Activated gamma-delta T cell treated with Interleukin-2 at 50 U/mL for 16 hours (primary cell): ENCODE results near the gene DDX31.
A peak's percentile ranks its signal among the peaks of the same experiment; 100 is the strongest.
"Not testable (repeated sequence)": the region's sequence is repeated elsewhere in the genome, so short reads cannot be mapped to it uniquely, and the experiment has no call there.

Source experiments
- DNase-seq: peaks from one replicate; pipeline ENCODE4 v3.0.0-alpha.2; 2020

The DDX31 gene

DNA sequence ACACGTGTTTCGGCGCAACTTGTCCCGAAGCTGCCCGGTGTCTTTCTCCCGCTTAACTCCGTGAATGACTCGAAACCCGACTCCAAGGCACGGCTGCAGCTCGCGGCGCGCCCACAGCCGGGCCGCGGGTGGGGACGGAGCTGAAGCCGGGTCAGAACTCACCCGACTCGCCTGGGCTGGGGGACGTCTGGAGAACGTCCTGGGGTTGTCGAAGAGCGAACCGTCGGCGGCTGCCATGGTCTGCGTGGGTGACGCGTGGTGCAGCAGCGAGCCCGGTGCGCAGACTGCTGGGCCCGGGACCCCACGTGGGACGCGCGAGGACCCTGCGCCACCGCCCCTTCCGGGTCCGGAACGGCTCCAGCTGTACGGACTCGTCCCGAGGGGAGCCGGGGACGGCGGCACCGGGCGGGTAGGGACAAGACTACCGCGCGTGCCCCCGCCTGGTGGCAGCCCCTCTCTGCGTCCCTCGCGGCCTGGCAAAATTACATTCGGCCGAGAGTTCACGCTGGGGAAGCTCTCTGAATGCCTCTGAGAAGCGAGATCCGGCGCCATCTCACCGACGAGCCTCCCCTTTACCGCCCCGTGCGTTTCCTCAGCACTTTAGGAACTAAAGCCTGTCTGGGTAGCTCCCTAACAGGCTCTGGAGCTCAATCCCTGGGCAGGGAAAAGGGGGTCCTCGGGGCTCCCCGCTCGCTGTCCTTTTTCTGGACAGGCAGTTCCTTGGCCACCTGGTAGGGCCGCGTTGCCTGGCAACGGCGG is at the start of gene DDX31:
DDX31 (minus strand) TSS at position 286 of the 759 bp plus-strand sequence; CDS start at position 237, 49 bp downstream.
- peak; percentile 84 for DNase-seq

DNA sequence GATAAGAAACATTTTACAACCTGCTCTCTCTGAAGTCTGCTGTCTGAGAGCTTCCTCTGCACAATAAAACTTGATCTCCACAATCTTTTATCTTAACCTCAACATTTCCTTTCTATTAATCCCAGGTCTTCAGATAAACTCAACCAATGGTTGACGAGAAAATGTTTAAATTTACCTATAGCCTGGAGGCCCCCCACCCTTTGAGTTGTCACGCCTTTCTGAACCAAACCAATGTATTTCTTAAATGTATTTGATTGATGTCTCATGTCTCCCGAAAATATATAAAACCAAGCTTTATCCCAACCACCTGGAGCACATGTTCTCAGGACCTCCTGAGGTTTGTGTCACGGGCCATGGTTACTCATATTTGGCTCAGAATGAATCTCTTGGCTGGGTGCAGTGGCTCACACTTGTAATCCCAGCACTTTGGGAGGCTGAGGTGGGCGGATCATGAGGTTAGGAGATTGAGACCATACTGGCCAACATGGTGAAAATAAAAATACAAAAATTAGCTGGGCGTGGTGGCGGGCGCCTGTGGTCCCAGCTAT is 48.7 kb upstream of the DDX31 start:
- DNase-seq, result not testable (repeated sequence)

DNA sequence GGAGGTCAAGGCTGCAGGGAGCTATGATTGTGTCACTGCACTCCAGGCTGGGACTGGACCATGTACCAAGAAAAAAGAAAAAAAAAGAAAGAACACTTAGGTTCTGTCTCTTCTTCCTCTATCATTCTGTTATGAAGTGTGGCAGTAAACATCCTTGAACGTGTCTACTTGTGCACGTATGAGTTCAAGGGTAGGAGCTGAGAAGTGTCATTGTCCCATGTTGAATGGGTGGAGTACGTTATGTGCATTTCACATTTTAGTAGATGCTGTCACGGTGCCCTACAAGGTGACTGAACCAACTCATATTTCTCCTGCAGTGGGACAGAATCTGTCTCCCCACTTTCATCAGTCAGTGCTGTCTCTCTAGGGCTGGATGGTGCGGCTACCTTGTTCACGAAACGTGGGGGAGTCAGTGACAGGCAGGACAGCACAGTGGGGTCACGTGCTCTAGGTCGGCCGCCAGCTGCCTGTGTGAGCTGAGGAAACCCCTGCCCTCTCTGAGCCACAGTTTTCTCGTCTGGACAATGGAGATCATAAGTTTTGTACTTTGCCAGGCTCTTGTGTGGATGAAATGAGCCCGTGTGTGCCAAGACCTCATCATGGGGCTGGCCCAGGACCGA is 47.7 kb upstream of the DDX31 start:
- no peak for DNase-seq

DNA sequence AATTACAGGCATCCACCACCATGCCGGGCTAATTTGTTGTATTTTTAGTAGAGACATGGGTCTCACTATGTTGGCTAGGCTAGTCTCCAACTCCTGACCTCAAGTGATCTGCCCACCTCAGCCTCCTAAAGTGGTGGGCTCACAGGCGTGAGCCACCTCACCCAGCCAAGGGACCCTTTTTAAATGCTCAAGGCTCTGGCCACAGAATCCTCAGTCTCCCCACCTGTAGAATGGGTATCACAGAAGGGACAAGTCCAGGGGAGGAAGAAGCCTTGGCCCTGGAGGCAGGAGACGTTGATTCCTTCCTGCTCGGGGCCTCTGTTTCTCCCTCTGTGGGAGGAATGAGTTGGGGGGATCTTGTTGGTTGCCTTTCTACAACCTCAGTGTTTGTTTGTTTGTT is 46.2 kb upstream of the DDX31 start:
- no peak for DNase-seq

DNA sequence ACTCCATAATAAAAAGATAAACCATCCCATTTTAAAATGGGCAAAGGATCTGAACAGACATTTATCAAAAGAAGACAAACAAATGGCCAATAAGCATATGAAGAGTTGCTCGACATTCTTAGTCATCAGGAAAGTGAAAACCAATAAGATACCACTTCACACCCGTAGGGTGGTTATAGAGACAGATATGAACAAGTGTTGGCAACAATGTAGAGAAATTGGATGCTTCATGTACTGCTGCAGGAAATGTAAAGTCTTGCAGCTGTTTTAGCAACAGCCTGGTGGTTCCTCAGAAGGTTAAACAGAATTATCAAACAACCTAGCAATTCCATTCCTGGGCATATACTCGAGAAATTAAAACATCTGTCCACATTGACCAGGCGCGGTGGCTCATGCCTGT is 43.0 kb upstream of the DDX31 start:
- DNase-seq, result no peak

DNA sequence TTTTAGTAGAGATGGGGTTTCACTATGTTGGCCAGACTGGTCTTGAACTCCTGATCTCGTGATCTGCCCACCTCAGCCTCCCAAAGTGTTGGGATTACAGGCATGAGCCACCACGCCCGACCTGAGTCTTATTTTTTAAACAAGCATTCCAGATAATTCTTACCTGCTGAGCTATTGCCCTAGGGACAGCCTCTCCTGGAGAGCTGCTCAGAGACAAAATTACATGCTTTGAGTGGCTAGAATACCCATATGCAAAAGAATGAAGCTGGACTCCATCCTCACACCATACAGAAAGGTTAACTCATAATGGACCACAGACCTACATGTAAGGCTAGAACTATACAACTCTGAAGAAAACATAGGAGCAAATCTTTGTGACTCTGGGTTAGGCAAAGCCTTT is 42.1 kb upstream of the DDX31 start:
- no peak for DNase-seq

DNA sequence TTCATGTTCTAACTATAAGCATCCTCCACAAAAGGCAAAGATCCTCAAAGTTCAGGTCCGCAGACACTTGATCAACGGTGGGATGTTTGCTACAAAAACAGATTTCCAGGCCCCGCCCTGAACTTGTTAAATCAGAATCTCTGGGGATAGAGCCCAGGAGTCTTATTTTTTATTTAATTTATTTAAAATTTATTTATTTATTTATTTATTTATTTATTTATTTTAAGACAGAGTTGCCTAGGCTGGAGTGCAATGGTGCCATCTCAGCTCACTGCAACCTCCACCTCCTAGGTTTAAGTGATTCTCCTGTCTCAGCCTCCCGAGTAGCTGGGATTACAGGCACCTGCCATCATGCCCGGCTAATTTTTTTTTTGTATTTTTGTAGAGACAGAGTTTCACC is 41.4 kb upstream of the DDX31 start:
- DNase-seq, result not testable (repeated sequence)

DNA sequence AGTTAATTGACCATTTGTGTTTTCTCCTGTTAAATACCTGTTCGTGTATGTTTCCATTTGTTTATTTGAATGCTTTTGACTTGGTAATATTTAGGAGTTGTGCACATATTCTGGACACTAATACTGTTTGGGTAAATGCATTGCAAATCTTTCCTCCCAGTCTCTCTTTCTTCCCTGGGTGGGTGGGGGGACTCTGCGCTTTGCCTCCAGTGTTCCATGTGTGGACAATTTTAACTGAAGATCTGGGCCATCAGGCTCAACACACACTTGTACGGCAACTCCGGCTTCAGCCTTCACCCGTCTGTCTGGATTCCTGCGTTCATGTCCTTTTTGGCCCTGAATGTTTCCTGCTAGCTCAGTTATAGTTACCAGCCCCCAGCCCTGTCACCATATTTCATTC is 40.5 kb upstream of the DDX31 start:
- no peak for DNase-seq

DNA sequence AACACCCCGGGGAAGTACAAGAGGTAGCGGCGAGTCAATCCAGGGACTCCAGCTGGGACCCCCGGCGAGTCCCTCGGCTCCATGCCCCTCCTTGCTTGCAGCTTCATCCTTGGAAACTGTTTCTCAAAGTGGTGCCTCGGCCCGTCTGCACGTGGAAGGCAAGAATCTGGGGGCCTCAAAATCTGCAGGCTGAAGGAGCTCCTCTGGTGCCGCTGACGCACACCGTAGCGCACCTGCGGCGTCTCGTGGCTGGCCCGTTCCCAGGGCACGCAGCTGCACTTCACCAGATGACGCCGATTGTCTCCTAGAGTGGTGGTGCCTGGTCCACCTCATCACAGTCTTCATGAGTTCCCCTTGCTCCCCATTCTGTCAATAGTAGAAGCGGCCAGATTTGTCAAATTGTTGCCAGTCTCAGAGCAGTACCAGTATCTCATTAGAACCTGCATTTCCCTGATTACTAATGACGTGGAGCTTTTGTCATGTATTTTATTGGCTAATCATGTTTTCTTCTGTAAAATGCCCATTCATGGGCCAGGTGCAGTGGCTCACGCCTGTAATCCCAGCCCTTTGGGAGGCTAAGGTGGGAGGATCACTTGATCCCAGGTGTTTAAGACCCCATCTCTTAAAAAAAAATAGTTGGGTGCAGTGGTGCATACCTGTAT is 39.1 kb upstream of the DDX31 start:
- no peak for DNase-seq

DNA sequence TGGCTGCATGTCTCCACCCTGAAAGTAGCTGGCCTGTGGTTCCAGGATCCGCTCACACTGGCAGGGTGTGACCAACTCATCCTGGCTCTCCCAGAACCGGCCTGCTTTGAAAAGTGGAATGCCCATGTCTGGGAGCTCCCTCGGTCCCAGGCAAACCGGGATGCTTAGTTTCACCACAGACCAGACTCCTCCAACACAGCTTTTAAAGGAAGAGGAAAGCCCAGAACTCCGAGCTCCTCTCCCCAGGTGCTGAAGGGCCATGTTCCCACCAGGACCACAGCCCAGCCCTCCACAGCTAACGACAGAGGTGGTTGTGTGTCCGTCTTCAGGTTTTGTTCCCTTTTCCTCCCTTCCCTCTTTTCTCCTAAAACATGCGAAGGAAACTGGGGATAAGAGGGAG is 38.5 kb upstream of the DDX31 start:
- no peak for DNase-seq

DNA sequence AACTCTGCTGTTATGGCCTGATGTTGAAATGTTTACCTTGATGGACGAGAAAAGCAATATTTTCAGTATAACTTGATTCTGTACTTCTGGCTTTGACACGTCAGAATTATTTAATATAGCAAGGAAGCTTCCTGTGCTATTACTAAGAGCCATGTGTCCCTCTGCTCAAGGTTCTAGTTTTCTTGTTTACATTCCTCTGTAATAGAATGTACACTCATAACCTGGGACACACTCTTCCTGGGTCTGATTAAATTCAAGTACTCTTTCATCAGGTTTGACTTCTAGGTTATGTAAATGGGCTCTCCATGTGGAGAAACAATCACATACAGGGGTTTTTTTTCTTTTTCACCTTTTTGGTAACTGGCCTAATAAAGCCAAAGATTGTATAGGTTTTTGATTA is 33.6 kb upstream of the DDX31 start:
- DNase-seq, result no peak

DNA sequence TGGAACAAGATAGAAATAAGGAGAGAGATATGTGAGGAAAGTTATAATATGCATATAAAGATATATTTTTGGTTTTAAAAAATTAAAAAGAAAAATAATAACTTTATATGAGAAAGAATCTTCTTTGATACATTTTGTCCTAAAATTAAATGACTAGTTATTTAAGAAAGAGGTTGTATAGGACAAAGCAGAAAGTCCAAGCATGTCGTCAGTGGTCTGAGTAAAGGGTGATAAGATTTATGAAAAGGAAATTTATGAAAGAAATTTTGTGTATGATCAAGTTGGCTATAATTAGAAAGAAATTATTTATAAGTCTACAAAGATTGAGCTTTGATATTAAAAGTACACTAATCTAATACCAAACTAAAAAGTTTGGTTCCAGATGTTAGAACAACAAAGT is 32.5 kb upstream of the DDX31 start:
- no peak for DNase-seq

DNA sequence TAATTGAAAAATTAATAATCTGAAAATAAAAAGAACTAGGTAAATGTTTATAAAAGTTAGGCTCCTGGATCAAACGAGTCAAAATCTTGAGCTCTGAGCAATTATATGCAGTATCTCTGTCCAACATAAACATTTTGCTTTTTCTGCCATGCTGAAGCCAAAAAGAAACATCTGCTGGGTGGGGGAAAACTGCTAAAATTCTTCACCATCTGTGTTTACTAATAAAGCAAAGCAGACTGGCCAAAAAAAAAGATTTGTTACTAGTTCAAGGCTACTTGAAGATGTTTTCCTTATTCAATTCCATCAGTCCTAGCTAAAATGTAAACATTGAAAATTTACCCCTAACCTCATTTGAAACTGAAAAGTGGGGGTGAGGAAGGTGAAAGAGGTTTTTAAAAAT is 30.2 kb upstream of the DDX31 start:
- DNase-seq, result no peak

DNA sequence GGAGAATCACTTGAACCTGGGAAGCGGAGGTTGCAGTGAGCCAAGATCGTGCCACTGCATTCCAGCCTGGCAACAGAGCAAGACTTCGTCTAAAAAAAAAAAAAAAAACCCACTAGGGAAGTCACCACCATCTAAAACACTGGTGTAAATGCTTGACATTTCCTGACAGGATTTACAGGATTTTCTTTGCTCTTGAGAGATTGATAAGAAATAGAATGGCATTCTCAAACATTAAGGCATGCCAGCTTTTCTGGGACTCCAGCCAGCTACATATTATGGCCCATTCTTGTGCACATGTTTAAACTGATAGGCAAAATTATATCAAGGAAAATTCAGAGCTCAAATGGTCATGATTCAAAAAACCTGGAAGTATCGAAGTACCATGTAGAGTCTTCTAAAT is 29.2 kb upstream of the DDX31 start:
- DNase-seq, result no peak

DNA sequence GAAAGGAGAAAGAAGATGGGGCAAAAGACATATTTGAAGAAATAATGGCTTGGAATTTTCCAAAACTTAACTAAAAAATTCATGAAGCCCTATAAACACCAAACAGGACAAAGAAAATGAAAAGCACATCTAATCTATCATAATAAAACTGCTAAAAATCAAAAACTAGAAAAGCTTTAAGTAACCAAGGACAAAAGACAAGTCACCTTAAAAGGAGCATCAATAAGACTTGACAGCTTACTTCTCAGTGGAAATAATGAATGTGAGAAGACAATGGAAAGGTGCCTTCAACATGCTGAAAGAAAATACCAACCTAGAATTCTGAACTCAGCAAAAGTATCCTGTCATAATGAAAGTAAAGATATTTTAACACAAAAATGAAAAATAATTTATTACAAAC is 27.4 kb upstream of the DDX31 start:
- no peak for DNase-seq

DNA sequence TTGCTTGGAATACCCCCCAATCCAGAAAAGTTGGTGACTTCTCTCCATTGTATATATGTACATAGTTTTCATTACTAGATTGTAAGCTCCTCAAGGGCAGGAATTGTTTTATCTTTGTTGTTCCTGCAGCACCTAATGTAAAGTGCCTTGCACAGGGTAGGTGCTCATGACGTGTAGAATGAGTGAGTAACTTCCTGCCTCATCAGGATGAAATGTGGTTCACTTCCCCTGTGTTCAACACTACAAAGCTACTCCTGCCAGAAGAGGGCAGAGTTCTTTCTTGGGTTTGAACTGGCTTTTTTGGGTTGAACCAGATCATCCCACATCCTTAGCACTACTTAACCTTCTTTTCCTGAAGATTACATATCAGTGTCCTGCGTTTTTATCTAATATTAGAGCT is 24.4 kb upstream of the DDX31 start:
- DNase-seq, result no peak

DNA sequence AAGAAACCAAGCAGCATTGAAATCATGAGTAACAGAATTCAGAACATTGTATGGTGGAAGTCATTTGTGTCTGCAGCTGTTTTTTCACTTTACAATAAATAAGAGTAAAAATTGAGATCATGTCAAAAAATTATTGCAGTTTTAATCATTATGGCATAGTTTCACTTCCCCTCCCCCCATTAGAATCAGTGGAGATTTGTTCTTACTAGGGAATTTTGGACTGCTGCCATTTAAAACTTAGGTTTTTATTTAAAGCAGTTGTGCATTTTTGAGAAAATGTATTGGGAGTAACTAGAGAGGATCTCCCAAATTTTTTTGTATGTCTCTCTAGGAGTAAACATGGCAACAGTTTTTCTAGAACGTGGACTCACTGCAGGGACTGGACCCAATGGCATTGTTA is 20.9 kb upstream of the DDX31 start:
- no peak for DNase-seq

DNA sequence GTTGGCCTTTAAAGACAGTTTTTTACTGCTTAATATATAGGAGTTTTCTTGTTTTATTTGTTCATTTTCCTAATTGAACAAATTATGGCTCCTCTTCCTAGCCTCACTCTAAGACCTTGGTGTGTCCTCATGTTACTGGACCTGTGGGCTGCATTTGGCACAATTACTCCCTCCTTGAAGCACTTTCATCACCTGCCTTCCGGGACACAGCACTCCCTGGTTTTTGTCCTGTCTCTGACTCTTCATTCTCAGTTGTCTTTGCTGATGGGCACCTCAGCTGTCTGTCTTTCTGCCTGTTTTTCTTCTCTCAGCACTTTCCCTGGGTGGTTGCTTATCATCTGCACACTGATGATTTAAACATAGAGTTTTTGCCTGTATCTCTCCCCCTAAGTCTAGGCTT is 14.1 kb upstream of the DDX31 start:
- no peak for DNase-seq

DNA sequence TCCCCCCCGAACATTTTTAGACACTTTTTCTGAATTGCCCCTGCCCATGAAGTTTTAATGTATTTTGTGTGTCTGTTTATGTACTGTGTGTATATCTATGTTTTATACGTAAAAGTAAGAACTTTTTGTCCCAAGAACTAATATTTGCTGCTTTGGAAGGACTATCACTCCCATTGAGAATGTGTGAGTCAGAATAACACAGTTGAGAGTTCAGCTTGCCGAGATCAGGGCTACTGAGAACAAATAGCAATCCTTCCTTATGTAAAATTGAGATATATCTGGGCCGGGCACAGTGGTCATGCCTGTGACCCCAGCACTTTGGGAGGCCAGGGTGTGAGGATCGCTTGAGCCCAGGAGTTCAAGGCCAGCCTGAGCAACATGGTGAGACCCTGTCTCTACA is 11.8 kb upstream of the DDX31 start:
- DNase-seq, result no peak

DNA sequence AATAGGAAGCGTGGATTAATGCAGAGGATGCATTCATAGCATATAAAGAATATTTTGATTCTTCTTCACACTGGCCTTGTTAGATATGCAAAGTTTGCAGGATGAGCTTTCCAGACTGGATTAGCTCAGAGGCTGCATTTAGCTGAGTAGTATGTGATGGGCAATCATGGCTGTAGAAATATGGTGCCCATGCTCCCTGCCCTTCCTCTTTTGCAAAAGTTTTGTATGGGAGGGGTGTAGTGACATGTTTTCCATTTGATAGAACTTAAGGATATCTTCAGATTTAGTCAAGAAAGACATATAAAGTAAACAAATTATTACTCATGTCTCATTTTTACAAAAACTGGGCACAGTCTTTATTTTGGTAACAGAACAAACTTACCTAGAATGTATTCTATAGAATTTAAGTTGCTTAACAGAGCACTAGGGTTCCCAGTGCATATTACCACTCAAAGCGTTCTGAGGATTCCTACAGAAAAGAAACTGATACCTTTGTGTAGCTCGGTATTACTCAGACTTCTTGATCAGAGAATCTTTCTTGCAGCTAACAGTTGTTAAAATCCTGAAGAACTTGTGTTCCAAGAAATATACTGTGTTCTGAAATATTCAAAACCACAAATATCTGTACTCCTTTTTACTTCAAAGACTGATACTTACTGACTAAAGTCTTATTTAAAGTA is 10.3 kb upstream of the DDX31 start:
- DNase-seq, result no peak

DNA sequence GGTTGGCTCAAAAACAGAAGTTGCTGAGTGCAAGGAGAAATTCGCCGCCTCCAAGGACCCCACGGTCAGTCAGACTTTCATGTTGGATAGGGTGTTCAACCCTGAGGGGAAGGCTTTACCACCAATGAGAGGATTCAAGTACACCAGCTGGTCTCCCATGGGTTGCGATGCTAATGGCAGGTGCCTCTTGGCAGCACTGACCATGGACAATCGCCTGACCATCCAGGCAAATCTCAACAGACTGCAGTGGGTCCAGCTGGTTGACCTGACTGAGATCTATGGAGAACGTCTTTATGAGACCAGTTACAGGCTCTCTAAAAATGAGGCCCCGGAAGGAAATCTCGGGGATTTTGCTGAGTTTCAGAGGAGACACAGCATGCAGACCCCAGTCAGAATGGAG is 8.2 kb upstream of the DDX31 start:
- no peak for DNase-seq

DNA sequence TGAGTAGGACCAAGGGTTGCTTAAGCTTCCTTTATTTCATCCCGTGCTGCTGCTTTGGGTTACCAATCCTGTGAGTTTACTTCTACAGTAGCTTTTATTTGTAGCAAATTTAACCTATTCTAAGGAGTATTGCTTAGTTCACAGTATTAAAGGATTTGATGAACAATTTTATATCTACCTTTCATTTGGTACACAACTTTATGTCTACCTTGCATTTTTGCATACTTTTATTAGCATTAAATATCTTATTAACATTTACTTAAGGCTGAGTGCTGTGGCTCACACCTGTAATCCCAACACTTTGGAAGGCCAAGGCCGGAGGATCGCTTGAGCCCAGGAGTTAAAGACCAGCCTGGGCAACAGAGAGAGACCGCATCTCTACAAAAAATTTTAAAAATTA is 4.7 kb upstream of the DDX31 start:
- no peak for DNase-seq

DNA sequence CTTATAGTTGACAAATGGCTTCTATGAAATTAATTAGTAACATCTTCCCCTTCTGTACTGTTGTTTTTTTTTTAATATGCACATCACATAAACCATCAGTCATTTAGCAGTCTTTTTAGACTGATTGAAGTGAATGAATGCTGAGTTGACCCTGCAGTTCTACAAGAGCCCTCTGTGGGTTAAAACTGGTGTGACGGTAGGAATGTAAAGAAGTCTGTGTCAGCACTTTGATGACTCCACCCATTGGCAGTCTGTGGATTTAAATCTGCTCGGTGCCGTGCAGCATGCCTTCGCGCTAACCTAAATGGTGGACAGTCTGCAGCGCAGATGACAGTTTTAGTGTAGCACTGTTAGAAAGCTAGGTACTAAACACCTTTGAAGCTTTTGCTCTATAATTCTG is 3.6 kb upstream of the DDX31 start:
- DNase-seq, result no peak

DNA sequence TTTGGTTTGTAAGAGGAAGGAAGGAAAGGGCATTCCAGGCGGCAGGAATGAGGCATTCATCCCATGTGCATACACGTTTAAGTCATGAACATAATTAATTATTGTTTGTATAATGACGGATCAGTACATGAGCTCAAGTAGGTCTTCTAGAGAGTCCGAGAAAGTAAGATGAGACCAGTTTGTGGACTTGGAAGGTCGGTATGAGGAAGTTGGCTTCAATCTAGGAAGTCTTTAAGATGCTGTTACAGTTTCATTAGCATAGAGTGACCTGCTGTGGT is 2.6 kb upstream of the DDX31 start:
- no peak for DNase-seq
